HG03196 (cell line): ENCODE results near the gene COLEC11.

Experiments used
- ATAC-seq: cut with Tn5 transposase; IDR thresholded peaks from one replicate; pipeline ENCODE4 v1.9.1; 2021; ENCODE audit not compliant: unreplicated experiment

Gene COLEC11

DNA sequence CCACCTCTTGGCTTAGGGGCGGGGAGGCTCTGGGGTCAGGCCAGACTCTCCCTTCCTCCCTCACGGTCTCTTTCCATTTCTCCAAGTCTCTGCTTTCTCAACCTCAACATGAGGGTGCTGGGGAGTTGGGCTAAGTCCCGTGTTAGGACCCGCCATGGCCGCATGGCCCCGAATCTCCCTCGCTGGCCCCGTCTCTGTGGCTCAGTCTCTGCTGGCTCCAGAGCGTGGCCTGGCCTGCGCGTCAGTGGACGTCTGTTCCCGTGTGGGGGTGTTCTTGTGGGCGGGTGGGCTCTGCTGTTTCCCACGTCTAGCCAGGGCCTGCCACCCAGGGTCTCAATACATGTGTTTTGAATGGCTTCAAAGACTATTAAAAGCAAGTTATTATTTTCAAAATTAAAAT lies 75.5 kb downstream of the COLEC11 start:
- no peak for ATAC-seq

DNA sequence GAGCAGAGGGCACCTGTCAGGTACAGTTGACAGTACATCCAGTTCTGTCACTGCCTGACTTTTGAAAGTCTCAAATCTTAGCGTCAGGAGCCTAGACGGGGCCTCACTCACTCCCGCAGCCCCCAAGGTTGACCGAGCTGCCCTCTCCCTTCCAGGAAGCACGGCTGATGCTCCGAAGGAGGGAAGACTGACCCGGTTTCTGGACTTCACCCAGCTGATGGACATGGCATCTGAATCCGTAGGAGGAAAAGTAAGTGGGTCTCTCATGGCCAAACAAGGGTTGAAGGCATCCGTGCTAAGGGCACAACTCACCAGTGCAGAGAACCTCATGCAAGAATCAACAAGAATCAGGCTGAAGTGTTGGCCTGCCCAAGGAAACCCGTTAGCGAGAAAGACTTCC lies 76.0 kb downstream of the COLEC11 start:
- no peak for ATAC-seq

DNA sequence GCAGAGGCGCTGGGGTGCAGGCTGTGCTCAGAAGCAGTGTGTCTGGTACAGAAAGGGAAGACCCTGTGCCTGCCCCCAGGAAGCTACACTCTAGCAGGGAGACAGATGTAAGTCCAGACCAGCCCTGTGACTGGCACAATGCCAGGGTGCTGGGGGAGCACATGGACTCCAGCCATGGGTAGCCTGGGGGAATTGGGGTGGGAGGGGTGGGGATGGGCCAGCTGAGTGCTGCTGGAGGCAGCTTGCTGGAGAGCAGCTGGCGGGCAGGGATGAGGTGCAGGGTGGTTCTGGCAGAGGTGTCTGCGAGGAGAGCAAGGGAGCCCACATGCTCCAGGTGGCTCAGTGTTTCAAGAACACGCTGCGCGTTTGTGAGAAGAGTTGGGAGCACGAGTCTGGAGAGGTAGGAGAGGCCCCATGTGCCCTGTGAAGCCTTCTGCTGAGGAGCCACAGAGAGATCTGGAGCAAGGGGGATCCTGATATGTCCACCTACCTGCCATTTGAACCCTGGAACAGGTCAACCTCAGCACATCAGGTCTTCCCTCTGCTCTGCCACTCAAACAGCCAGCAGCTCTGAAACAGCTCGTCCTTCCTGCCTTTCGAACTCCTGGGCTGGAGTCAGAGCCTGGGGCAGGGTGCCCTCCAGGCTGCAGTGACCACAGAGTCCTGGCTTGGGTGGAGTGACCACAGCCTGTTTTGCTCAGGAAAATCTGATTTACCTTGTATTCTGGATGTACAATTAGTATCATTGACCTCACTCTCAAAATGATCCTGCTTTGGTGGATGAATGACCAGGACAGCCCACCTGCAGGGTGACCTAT lies 78.2 kb downstream of the COLEC11 start:
- no peak for ATAC-seq

GRCh38 chr2:3674066-3674845 lies 79.3 kb downstream of the COLEC11 start:
- ATAC-seq = no peak

GRCh38 chr2:3675687-3676086 lies 80.8 kb downstream of the COLEC11 start:
- ATAC-seq = no peak

DNA sequence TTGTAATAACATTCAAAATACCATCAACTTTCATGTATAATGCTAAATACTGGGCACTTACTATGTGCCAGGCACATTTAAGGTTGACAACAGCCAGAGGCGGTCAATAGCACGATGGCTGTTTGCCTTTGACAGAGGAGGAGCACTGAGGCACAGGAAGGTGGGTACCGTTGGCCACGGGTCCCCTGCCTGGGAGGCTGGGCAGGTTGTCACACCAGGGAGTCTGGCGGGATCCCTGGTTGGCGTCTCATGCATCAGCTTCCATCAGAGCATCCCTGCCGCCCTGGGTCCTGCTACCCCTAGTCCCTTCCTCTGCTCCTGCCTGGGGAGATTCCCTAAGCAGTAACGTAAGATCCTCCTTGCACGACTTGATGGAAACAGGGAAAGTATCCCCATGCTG lies 82.5 kb downstream of the COLEC11 start:
- ATAC-seq = no peak

- no peak for ATAC-seq
Measured at GRCh38 chr2:3678212-3678611, 83.3 kb downstream of the COLEC11 start.

- ATAC-seq = no peak
Measured at GRCh38 chr2:3679180-3679579, 84.3 kb downstream of the COLEC11 start.

DNA sequence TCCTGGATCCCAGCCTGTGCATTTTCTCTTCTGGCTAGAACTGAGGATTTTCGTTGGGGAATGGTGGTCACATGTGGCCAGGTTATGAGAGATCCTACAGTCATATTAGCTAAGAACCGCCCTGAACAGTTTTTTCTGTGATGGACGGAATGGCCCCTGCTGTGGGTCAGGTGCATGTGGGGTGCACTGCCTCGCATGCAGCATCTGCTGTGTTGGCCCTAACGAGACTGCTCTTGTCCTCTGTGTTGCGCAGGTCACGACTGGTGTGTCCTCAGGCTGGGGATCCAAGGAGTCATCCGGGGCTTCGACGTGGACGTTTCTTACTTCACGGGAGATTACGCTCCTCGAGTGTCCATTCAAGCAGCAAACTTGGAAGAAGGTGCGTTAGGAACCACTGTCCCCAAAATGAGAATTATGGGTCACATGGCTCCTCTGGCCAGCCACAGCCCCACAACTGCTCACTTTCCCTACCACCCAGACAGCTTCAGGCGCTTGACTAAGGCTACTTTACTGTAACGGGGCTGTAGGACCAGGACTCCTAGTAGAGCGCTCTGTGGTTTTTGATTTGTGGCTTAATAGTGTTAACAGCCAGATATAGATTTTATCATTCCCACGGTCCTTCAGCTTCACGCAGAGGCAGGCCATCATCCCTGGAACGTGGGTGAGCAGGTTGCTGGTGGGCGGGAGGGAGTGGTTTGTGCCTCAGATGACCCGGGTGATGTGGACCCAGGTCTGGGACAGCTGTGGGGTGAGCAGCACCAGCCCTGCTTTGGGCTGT lies 84.9 kb downstream of the COLEC11 start:
- no peak for ATAC-seq

DNA sequence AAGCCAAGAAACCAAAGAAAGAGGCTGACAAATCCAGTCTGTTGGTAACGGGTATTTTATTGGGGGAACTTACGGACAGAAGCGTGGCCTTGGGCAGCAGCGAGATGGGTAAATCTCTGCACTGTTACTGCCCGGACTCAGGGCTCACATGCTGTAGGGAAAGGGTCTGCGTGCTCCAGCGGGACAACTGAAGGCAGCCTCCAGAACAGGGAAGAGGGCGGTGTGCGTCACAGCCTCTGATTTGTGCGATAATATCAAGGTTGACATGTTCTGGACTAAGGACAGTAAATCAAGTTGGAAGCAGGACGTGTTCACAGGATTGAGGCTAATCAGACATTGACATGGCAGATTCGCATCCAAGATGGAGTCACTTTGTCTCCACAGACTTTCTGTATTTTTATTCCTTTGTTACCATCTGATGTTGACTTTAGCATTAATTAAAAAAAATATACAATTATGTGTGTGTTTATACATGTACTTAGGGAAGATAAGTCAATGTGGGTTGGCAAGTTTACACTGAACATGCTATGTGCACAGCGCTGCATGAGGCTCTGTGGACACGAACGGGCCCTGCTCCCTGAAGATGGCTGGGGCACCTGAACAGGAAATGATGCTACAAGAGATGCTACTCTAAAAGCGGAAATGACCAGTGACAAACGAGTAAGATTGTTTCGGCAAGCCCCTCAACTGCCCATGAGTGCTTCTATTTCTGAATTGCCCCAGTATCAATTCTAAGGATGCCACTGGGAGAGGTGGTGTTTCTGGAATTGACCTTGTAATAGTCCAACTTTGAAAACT lies 85.8 kb downstream of the COLEC11 start:
- ATAC-seq = no peak

GRCh38 chr2:3681625-3682024 lies 86.7 kb downstream of the COLEC11 start:
- no peak for ATAC-seq

DNA sequence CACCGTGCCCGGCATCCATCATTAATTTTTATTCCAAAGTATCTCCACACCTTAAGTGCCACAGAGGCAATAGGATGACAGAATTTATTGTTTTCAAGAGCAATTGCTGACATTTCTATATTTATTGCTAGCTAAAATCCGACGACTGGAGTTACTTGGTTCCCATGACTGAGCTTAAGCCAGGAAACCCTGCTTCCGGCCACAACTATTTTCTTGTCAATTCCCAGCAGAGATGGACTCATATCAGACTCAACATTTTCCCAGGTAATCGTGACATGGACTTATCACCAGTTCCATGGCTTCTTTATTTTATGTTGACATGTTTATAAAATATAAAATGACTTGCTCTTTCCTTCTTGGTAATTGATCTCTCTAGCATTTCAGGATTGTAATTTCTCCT lies 87.9 kb downstream of the COLEC11 start:
- no peak for ATAC-seq

DNA sequence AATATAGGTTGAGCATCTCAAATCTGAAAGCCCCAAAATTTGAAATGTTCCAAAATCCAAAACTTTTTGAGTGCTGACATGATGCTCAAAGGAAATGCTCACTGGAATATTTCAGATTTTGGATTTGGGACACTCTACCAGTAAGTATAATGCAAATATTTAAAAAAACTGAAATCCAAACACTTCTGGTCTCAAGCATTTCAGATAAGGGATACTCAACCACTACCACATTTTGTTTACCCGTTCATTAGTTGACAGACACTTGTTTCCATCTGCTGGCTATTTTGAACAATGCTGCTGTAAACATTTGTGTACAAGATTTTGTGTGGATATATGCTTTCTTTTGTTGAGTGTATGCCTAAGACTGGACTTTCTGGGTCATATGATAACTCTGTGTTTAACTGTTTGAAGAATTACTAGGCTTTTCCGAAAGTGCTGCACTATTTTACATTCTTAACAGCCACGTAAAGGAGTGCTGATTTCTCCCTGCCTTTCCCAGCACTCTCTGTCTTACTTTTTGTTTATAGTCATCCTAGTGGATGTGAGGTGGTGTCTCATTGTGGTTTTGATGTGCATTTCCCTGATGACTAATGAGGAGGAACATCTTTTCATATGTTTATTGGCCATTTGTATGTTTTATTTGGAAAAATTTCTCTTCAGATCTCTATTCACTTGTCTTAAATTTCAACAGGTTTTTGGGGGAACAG lies 89.0 kb downstream of the COLEC11 start:
- no peak for ATAC-seq

DNA sequence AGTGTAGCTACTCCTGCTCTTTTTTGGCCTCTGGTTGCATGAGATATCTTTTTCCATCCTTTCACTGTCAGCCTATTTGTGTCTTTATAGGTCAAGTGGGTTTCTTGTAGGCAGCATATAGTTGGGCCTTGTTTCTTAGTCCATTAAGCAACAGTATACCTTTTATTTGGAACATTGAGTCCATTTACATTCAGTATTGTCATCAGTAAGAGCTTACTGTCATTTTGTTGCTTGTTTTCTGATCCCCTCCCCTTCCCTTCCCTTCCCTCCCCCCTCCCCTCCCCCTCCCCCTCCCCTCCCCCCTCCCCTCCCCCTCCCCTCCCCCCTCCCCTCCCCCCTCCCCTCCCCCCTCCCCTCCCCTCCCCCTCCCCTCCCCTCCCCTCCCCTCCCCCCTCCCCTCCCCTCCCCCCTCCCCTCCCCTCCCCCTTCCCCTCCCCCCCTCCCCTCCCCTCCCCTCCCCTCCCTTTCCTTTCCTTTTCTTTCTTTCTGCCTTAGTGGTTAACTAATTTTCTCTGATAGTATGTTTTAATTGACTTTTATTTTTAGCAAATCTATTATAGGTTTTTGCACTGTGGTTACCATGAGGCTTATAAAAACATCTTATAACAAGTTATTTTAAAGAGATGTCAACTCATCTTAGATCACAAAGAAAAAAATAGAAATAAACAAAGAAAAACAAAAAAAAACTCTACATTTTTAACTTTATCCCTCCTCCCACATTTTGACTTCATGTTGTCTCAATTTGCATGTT lies 95.3 kb downstream of the COLEC11 start:
- ATAC-seq = no peak

DNA sequence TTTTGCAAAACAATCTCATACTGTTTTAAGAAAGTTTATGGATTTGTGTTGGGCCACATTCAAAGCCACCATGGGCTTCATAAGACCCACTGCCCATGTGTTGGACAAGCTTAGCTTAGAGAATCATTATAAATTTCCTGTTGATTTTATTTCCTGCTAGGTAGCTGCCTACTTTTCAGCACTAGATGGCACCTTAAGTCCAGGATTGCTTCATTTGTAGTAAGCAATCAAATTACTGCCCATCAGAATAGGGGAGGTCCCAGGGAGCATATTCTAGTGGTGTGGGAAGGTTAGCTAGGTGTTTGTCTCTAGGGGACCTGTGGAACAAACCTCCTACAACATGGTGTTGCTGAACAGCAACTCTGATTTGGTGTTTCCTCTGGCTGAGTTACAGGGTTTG lies 97.5 kb downstream of the COLEC11 start:
- ATAC-seq = no peak
